ENCODE results near the gene CACYBP.

The CACYBP gene

GRCh38 chr1:175054736-175055135 is 55.0 kb downstream of the CACYBP start:
- Histone ChIP-seq H3K79me2 (ENCODE audit: insufficient read depth, low read depth) (no peaks in the 10 kb centered on the region), H3K27me3 (ENCODE audit: insufficient read depth, low read depth) (no peaks in the 10 kb centered on the region), H3K9ac (no peak overlapping the region), H3K36me3 (ENCODE audit: insufficient read depth) (no peaks in the 10 kb centered on the region), H3K4me3 (IDR thresholded peaks at IDR 0.05; ENCODE audit: insufficient read depth, low read depth, low read length) (no peak overlapping the region), H4K20me1 (ENCODE audit: insufficient read depth) (no peaks in the 10 kb centered on the region), H2AFZ (ENCODE audit: low read depth) (no peak overlapping the region), H3K27ac (no peak overlapping the region), H3K4me1 (ENCODE audit: low read depth, poor library complexity, severe bottlenecking) (no peaks in the 10 kb centered on the region), H3K4me2 (no peak overlapping the region)
- TF ChIP-seq, protein P1, sequence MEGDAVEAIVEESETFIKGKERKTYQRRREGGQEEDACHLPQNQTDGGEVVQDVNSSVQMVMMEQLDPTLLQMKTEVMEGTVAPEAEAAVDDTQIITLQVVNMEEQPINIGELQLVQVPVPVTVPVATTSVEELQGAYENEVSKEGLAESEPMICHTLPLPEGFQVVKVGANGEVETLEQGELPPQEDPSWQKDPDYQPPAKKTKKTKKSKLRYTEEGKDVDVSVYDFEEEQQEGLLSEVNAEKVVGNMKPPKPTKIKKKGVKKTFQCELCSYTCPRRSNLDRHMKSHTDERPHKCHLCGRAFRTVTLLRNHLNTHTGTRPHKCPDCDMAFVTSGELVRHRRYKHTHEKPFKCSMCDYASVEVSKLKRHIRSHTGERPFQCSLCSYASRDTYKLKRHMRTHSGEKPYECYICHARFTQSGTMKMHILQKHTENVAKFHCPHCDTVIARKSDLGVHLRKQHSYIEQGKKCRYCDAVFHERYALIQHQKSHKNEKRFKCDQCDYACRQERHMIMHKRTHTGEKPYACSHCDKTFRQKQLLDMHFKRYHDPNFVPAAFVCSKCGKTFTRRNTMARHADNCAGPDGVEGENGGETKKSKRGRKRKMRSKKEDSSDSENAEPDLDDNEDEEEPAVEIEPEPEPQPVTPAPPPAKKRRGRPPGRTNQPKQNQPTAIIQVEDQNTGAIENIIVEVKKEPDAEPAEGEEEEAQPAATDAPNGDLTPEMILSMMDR (conservative IDR thresholded peaks at IDR 0.05; ENCODE audit: low read depth, low read length): no peak
